GM18873 (cell line): ENCODE measurements around the gene SEL1L3.
"Not testable (repeated sequence)": the region's sequence is repeated elsewhere in the genome, so short reads cannot be mapped to it uniquely, and the experiment has no call there.

Experiments used
- ATAC-seq: cut with Tn5 transposase; IDR thresholded peaks from one replicate; pipeline ENCODE4 v1.9.1; 2021; ENCODE audit warnings: mild to moderate bottlenecking, moderate library complexity, moderate number of reproducible peaks; ENCODE audit not compliant: unreplicated experiment, low FRiP score

SEL1L3 gene

DNA sequence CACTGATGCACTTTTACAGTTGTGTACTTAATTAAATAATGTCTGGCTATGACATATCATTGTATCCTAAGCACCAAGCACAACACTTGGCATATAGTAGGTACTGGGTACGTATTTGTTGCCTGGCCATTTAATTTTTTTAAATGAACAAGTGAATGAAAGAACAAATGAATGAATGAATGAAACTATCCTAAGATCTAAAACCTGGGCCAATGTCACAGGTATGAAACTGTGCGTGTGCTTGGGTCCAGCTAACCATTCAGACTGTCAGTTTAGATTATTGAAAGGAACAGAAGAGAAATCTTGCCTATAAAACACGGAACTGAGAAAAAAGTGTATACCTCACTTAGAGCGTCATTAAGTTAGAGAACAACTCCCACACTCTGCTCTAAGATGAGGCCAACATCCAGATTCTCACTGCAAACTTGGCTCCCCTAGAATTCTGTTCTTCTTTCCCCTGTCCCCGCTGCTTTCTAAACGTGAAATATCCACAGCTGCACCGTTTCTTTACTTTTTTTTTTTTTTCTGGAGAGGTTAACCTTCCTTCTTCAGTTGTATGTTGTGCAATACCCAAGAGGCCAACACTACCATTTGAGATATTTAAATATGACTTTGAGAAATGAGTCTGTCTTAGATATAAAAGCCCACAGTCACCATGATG lies 17.3 kb upstream of the SEL1L3 start:
- no peak for ATAC-seq

- no peak for ATAC-seq
Observed at GRCh38 chr4:25879587-25879986, 16.8 kb upstream of the SEL1L3 start.

GRCh38 chr4:25879091-25879584 lies 16.4 kb upstream of the SEL1L3 start:
- no peak for ATAC-seq

DNA sequence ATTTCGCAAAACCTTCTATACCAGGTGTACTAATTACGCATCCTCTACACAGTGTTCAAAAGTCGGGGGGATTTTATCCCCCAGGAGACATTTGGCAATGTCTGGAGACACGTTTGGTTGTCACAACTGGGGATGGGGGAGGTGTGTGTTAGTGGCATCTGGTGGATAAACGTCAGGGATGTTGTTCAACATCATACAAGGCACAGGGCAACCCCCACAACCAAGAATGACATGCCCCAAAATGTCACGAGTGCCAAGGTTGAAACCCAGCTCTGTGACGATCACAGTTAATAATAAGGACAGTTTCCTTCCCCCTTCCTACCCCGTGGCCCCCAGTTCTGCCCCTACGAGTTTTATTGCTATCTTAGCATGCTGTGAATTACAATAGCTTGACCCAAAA lies 15.9 kb upstream of the SEL1L3 start:
- no peak for ATAC-seq

DNA sequence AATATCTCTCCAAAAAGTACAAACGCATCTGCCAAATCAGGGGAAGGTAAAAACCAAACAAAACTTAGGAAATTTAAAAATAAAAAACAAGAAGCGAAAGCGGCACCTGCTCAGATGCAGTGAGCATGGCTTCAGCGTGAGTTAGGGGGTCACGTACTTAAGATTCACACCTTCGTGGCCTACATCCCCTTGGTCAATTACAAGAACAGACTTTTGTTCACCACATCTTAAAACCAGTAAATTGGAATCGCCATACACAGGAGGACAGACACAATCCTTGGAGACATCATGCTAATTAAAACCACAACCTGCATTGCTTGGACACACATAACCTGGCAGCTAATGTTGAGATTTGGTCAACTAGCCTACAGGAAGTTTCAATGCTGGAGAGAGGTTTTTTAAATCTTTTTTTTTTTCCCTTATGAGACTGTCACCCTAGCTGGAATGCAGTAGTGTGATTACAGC lies 12.5 kb upstream of the SEL1L3 start:
- ATAC-seq = no peak

- ATAC-seq = no peak
Observed at GRCh38 chr4:25874655-25875054, 11.9 kb upstream of the SEL1L3 start.

DNA sequence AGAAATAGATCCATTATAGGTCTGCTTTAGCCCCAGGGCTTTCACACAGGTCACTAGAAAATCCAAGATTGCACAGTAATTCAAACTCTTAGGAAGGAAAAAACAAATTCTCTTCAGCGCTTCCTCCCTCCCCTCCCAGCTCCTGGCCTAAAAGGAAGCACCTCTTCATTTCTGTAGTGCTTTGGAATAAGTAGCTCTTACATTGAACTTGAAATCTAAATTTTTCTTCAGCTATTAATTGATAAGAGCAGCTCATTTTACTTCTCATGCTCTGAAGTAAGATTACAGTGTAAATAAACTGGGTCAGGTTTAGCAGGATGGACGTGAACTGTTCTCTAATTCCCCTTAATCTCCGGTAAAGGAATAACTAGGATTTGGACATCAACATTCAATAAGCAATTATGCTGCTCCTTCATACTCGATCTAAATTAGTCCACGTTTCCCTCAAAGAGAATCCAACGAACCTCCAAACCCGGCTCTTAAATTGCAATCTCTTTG lies 10.9 kb upstream of the SEL1L3 start:
- ATAC-seq = no peak

- ATAC-seq = no peak
Observed at GRCh38 chr4:25872851-25873631, 10.3 kb upstream of the SEL1L3 start.

DNA sequence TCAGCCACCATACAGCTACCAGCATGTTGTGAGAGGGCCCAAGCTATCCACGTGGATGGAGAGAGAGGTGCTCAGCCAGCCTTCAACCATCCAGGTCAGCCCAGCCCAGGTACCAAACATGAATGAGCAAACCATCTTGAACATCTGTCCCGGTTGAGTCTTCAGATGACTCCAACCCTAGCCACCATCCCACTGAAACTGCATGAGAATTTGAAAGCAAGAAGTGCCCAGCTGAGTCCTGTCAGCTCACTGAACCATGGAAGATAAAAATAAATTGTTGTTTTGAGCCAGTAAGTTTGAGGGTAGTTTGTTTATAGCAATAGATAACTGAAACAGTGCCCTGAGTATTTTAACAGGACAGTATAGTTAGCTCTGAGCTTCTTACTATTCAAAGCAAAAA lies 7.3 kb upstream of the SEL1L3 start:
- ATAC-seq = peak; percentile 32

GRCh38 chr4:25867781-25868294 lies 5.0 kb upstream of the SEL1L3 start:
- no peak for ATAC-seq

- not testable (repeated sequence) for ATAC-seq
Observed at GRCh38 chr4:25866401-25866800, 3.6 kb upstream of the SEL1L3 start.

- no peak for ATAC-seq
Observed at GRCh38 chr4:25865586-25865985, 2.8 kb upstream of the SEL1L3 start.

DNA sequence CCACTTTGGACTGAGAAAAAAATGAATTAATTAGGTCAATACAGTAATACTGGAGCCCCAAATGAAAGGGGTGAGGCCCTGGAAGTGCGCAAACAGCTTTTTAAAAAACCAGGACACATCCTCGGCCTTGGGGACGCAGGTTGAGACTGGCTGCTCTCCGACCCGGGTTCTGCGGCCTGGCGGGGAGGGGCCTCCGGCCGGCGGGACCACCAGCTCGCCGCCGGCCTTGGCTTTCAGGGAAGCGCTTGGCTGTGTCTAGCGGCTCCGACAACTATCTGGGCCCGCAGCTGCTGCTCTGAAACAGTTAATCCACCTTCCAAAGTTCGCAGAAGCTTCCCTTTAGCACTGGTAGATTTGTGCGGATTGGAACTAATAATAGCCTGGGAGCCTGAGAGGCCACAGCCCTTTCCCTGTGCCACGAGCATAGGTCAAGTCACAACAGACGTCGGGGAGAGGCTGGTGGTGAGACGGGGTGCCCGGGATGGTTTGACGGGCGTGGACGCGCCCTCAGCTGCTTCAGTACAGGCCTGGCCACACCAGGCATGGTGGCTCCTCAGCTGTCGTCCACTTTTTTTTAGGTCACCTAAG lies 1.1 kb upstream of the SEL1L3 start:
- no peak for ATAC-seq

GRCh38 chr4:25863347-25863784 lies 578 bp upstream of the SEL1L3 start:
- no peak for ATAC-seq

GRCh38 chr4:25861951-25862410 lies 807 bp downstream of the SEL1L3 start:
- ATAC-seq = no peak

DNA sequence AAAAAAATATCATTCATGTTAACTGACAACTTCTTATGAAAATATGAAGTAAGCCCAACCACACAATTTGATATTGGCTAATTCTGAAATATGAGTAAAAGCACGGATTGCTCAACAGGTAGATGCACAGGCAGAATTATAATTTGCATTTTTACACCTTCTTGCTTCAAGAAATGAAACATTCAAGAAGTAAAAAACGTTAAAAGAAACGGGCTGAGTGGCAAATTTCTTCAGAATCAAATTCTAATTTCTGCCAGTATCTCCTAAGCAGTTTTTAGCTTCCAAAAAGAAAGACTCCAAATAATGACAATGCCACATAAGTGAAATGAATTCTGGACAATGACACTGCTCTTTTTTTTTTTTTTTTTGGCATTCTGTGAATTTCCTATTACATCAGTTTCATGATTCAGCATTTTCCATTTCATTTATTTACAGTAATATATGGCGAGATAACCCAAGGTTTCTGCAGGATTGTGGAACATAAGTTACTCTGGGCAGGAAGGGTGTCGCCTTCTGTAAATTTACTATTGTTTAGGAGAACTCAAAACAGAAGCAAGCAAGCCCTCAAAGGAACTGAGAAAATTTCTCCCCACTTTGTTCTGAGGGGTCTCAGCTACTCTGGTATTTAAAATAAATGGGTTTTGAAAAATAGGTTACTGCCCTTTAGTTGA lies 1.4 kb downstream of the SEL1L3 start:
- no peak for ATAC-seq

GRCh38 chr4:25860586-25861279 lies 2.1 kb downstream of the SEL1L3 start:
- ATAC-seq = no peak

DNA sequence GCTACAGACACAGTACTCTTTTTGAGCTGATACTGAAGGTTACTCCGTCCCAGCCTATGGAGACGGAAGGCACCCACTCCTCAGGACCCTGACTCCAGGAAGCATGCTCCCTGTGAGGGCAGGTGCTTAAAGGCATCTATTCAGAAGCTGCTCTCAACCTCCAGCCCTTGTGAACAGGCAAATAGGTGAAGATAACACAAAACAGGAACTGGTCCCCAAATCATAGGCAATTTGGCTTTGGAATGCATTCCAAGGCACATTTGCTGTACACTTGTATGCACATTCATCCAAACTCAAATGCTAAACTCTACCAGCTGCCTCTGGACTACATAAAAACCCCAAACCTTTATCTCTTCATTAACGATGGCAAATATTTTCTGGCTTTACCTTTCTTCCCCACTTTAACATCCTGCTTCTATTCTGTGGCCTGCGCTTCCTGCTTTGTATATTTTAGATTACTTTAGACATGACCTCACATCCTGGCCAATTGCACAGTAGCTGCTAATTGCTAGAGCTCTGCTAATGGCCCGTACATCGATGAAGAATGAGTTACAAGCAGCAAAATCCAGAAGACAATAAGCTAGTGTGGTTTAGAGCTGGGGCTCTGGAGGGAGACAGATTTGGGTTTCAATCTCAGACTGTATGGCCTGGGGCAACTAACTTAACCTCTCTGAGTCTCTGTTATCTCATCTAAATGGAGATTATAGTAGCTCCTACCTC lies 3.2 kb downstream of the SEL1L3 start:
- peak; percentile 65 for ATAC-seq

DNA sequence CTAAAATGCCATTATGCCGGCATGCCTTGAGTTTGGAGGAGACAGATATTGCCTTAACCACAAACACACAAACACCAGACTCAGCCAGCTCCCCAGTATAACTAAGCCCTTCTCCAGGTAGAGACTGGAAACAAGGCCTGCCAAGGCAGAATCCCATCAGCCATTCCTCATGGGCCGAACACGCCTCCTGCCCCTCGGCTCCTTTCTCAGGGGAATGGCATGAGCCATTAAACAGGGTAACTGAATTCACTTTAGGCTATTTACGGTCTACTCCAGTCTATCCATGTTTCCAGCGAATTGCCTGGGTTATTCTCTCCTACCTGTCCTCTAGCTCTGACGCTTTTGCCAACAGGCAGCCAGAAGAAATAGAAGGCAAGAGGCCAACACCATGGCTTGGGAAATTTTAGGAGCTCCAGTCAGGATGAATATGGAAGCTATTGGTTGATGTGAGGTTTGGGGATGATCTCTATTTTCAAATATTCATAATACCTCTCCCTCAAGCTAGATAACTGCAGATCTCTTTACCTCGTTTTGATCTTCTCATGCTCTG lies 4.9 kb downstream of the SEL1L3 start:
- no peak for ATAC-seq
